Thoracic aorta (tissue), 2 donors: ENCODE measurements around the gene CAMSAP2. TPM values are rescaled to one million over a fixed set of nuclear protein-coding genes. Genes with fewer than 3 reads are reported as not detected.

Experiments used
- ATAC-seq: fragments of 150-250 bp; one replicate; pipeline ENCODE4 v1.8.0; 2017; ENCODE audit warnings: low read depth; ENCODE audit not compliant: insufficient number of reproducible peaks, low FRiP score
- DNase-seq: peaks from one replicate; pipeline ENCODE4 v3.0.0-alpha.2; 2020; ENCODE audit warnings: low spot score
- H3K27ac ChIP-seq, 2 donors: fragments of 200-600 bp; sonication (generic); 1 replicate in 1 of 2; 2 replicates in 1 of 2; pipeline ENCODE4 v1.5.1; 2016; ENCODE audit warnings: mild to moderate bottlenecking in 2 of 2, moderate library complexity in 2 of 2
- H3K27me3 ChIP-seq: fragments of 200-600 bp; sonication (generic); replicated peaks from 2 replicates; pipeline ENCODE4 v1.6.0; 2016; ENCODE audit warnings: mild to moderate bottlenecking; ENCODE audit not compliant: insufficient read depth
- H3K36me3 ChIP-seq: fragments of 200-600 bp; sonication (generic); one replicate; pipeline ENCODE4 v1.5.1; 2016
- H3K4me1 ChIP-seq, 2 donors: fragments of 200-600 bp; sonication (generic); 1 replicate in 1 of 2; 2 replicates in 1 of 2; pipeline versions ENCODE4 v1.5.1 to v1.6.0; 2016; ENCODE audit warnings: low read depth in 2 of 2, mild to moderate bottlenecking in 1 of 2; ENCODE audit not compliant: control insufficient read depth in 1 of 2
- H3K4me3 ChIP-seq: fragments of 200-600 bp; sonication (generic); 2 replicates; pipeline ENCODE4 v1.5.1; 2016; ENCODE audit warnings: mild to moderate bottlenecking
- H3K9me3 ChIP-seq: fragments of 200-600 bp; sonication (generic); 2 replicates; pipeline ENCODE4 v1.5.1; 2016
- total RNA-seq, 2 donors: library from RNA; depleted of rRNA; stranded (reverse); fragments of >200 nt; gene quantifications; one replicate each; pipeline versions ENCODE4 v1.1.0 to v1.2.3, GENCODE V29; 2016
- TF ChIP-seq, protein P1 (sequence below): fragments of 200-600 bp; sonication (generic); IDR thresholded peaks from one replicate; pipeline ENCODE4 v1.5.1; 2019; ENCODE audit warnings: antibody characterized with exemption

CAMSAP2 gene
- total RNA-seq, 2 donors from 2014 or later = 46.4 to 60.7 TPM

- Histone ChIP-seq H3K27ac (no peak overlapping the region), H3K36me3 (no peaks in the 10 kb centered on the region), H3K4me1 (peaks cover 7 to 22% of the 10 kb centered on the region in 2 donors), H3K9me3 (no peaks in the 10 kb centered on the region), H3K27me3 (no peaks in the 10 kb centered on the region), H3K4me3 (no peak overlapping the region)
- DNase-seq (no peak), ATAC-seq (no peak)
- TF ChIP-seq, protein P1, sequence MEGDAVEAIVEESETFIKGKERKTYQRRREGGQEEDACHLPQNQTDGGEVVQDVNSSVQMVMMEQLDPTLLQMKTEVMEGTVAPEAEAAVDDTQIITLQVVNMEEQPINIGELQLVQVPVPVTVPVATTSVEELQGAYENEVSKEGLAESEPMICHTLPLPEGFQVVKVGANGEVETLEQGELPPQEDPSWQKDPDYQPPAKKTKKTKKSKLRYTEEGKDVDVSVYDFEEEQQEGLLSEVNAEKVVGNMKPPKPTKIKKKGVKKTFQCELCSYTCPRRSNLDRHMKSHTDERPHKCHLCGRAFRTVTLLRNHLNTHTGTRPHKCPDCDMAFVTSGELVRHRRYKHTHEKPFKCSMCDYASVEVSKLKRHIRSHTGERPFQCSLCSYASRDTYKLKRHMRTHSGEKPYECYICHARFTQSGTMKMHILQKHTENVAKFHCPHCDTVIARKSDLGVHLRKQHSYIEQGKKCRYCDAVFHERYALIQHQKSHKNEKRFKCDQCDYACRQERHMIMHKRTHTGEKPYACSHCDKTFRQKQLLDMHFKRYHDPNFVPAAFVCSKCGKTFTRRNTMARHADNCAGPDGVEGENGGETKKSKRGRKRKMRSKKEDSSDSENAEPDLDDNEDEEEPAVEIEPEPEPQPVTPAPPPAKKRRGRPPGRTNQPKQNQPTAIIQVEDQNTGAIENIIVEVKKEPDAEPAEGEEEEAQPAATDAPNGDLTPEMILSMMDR = no peak
Measured at GRCh38 chr1:200834383-200834782, 95.7 kb downstream of the CAMSAP2 start.

DNA sequence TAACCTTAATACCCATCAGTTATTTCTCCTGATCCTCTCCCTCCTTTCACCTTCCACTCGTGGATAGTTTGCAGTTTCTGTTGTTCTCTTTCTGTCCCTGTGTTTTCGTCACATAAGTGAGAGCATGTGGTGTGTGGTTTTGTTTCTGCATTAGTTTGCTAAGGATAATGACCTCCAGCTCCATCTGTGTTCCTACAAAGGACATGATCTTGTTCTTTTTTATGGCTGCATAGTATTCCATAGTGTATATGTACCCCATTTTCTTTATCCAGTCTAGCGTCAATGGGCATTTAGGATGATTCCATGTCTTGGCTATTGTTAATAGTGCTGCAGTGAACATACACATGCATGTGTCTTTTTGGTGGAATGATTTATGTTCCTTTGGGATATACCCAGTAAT lies 97.5 kb downstream of the CAMSAP2 start:
- H3K36me3 ChIP-seq = no peaks in the 10 kb centered on the region
- H3K4me3 ChIP-seq = no peak overlapping the region
- no peaks in the 10 kb centered on the region for H3K27me3 ChIP-seq
- H3K27ac ChIP-seq = no peak overlapping the region
- no peaks in the 10 kb centered on the region for H3K9me3 ChIP-seq
- TF ChIP-seq, protein P1 = no peak
- ATAC-seq (no peak), DNase-seq (no peak)
- H3K4me1 ChIP-seq = peaks cover 7 to 14% of the 10 kb centered on the region in 2 donors

DNA sequence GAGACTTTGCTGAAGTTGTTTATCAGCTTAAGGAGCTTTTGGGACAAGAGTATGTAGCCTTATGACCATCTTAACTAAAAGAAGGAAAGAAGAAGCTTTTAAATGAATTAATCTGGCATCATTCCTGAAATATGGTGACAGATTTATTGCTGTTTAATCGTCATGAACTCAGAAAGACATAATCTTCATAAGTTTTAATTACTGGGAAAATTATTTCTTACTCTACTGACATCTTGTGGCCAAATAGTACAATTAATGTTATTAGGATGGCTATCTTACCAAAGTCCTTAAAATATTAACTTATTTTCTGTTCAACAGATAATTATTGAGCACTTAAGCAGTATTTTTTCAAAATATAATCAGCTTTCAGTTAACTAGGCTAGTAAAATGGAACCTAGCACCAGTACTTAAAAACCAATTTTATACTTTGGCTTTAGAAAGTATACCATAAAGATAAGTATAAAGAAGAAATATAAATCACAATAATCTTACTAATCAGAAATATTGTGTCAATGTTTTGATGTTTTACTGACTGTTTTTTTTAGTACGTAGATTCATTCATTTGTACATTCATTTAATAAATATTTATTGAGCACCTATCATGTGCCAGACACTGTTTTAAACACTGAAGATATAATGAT lies 99.4 kb downstream of the CAMSAP2 start:
- no peaks in the 10 kb centered on the region for H3K27me3 ChIP-seq
- no peak for DNase-seq
- no peak overlapping the region for H3K27ac ChIP-seq
- TF ChIP-seq, protein P1 = peak; percentile 38
- H3K4me1 ChIP-seq = peaks cover 3 to 13% of the 10 kb centered on the region in 2 donors
- no peaks in the 10 kb centered on the region for H3K9me3 ChIP-seq
- ATAC-seq = no peak
- peaks cover 3% of the 10 kb centered on the region for H3K36me3 ChIP-seq
- no peak overlapping the region for H3K4me3 ChIP-seq

DNA sequence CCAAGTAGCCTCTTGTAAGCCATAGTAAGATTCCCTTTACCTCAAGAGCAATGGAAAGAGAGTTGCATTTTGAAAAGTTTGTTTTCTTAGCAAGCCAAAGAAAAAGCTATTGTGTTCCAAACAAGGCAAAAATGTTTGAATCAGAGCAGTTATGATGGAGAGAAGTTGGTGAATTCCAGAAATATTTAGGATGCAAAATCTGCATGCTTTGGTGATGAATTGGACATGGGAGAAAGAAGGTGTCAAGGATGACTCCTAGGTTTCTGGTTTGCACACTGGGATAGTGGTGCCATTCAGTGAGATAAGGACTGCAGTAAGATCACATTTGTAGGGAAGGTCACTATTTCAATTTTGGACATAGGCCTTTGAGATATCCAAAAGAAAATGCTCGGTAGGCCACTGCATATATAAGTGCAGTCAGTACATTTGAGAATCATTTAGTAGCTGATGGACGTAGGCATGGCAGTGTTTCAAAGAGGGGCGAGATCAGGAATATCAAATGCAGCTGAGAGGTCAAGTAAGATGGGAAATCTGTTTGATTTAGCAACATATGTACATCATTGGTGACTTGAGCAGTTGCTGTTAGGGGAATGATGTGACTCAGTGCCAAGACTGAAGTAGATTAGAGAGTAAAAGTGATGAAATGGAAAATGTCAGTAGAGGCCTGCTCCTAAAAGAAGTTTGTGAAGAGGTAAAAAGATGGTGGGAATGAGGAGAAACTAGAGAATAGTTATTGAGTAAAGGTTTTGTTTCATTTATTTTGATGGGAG lies 100.2 kb downstream of the CAMSAP2 start:
- Histone ChIP-seq H3K36me3 (peaks cover 4% of the 10 kb centered on the region), H3K4me3 (no peak overlapping the region), H3K4me1 (peaks cover 3 to 13% of the 10 kb centered on the region in 2 donors), H3K27me3 (no peaks in the 10 kb centered on the region), H3K27ac (no peak overlapping the region), H3K9me3 (no peaks in the 10 kb centered on the region)
- ATAC-seq = no peak
- TF ChIP-seq, protein P1 = no peak
- DNase-seq = no peak

GRCh38 chr1:200845360-200845759 lies 106.7 kb downstream of the CAMSAP2 start:
- TF ChIP-seq, protein P1 = no peak
- no peaks in the 10 kb centered on the region for H3K9me3 ChIP-seq
- H3K4me1 ChIP-seq = no peaks in the 10 kb centered on the region
- no peaks in the 10 kb centered on the region for H3K27me3 ChIP-seq
- no peak overlapping the region for H3K27ac ChIP-seq
- peaks cover 23% of the 10 kb centered on the region for H3K36me3 ChIP-seq
- ATAC-seq = no peak
- no peak for DNase-seq
- no peak overlapping the region for H3K4me3 ChIP-seq
